GM19099 (cell line): ENCODE measurements around the gene CHST15.

Source experiments
- POLR2A ChIP-seq: IDR thresholded peaks from 3 replicates; pipeline ENCODE4 v1.6.1; 2011; ENCODE audit warnings: low read depth; ENCODE audit not compliant: insufficient read length; ENCODE audit errors: extremely low read depth

CHST15 gene

DNA sequence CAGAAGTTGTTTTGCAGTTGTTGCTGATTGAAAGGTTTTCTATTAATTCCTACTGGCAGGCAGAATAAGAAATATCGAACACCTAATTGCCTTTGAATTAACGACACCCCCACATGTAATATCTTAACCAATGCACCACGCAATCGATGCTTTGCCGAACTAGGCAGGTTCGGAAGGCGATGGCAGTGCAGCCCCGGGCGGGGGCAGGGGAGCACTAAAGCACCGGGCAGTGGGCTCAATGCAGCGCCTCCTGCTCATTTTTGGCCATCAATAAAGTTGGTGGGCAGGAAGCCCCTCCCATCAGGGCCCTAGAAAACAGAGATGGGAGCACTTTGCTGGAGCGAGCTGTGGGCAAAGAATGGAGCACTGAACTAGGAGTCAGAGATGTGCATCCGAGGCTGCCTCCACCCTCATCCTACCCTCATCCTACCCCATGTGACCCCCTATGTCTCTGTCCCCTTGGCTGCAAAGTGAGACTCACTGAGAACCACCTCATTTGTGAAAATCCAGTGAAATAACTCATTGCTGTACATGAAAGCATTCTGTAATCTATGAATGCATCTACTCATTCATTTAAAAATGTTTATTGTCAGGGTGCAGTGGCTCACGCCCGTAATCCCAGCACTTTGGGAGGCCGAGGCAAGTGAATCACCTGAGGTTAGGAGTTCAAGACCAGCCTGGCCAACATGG is 19.6 kb upstream of the CHST15 start:
- TF ChIP-seq POLR2A: no peak

DNA sequence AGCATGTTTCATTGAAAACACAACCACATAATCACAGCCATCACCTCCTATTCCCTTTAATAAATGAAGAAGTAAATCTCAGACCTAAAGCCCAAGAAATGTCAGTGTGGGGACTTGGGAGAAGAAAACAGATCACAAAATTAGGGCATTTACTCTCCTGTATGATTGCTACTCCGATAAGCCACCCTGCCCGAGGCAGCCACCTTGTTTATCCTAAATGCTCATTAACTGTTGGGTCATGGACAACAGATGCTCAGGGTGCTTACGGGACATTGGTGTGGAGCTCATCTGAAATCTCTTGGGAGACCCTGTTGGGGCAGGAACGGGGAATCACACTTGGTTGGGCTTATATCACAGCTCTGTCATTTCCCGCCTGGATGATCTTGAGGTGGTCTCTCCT is 17.5 kb upstream of the CHST15 start:
- TF ChIP-seq POLR2A: no peak

DNA sequence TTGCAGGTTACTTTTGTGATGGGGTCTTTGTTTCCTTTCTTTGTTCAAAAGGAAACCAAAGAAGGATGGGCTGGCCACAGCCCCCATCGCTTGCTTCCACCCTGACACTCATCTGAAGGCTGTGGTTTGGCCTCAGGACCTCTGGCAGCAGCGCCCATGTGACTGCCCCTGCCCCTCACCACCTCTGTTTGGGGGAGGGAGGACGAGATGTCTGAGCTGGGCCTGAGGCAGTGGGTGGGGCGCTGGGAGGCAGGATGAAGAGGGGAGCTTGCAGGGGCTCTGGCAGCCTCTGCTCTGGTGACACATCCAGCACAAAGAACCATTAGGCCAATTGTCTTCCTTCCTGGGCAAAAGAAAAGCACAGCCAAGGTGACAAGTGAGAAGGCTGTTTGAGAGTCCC is 15.9 kb upstream of the CHST15 start:
- no peak for TF ChIP-seq POLR2A

DNA sequence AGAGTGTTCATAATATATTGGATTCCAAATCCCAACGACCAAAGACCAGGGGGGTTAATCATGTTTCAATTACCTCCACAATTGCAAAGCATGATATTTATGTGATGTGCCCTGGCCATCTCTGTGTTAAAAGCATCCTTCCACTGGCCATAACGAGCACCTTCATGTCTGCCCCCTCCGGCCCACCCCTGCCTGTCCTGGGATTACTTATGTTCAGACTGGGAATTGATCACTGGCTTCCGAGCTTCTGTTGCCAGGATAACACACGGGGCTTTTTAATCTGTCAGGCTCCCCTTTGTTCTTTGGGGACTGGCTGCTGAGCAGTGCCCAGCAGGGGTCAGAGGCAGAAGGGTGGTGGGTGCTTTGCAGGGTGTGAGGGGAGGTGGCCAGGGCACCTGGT is 13.7 kb upstream of the CHST15 start:
- no peak for TF ChIP-seq POLR2A

DNA sequence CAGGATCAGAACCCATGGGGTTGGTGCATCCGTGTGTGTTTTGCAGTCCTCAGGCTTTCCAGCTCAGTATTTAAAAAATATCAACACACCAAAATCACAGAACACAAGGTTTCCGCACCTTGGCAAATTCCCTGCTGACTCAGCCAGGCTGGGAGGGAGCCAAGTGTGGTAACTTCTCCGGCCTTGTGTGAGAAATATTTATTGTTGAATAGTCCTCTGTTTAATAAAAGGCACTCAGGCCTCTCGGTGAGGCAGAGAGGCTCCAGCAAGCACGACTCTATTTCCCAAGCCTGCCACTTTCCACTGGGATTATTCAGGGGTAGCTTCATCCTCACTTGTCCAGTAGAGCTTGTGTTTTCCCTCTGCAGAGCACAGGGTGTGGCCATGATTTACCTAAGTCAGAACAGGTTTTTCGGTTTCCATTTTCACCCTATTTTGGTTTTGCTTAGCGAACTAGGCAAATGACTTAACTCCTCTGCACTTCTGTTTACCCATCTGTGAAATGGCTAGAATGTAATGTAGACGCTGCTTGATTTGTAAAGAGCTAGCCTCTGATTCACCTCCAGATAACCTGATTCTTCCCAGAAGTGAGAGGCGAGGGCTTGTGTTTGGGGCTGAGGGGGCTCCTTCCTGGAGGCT is 13.0 kb upstream of the CHST15 start:
- no peak for TF ChIP-seq POLR2A

DNA sequence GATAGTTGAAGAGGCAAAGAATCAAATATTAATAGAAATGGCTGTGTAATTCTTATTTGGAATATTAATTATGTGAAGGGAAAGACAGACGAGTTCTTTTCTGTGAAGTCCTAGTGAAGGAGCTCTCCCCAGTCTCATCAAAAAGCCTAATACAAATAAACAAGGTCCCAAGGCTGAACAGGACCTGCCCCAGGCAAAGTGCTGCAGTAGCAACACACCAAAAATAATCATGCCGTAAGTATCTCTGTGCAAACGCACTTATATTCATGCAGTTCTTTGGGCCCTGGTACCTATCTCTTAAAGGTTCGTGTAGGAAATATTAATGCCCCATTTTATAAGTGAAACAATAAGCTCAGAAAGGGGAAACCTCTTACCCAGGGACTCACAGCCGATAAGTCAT is 12.2 kb upstream of the CHST15 start:
- no peak for TF ChIP-seq POLR2A

DNA sequence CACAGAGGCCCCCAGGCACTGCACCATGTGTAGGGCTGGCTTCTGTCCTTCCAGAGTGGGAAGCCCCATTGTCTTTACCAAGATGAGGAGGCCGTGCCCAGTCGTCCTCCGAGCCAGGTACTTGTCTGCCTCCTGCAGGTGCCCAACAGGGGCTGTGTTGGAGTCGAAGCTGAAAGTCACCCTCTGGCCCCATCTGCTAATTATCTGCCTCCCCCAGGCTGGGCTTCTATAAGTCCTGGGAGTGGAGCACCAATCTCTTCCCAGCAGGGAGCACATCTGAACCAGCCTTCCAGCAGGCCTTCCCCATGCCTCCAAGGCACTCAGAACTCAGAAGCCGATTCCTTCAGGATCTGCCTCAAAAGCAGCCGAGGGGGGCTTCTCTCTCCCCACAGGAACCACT is 11.6 kb upstream of the CHST15 start:
- TF ChIP-seq POLR2A: no peak

DNA sequence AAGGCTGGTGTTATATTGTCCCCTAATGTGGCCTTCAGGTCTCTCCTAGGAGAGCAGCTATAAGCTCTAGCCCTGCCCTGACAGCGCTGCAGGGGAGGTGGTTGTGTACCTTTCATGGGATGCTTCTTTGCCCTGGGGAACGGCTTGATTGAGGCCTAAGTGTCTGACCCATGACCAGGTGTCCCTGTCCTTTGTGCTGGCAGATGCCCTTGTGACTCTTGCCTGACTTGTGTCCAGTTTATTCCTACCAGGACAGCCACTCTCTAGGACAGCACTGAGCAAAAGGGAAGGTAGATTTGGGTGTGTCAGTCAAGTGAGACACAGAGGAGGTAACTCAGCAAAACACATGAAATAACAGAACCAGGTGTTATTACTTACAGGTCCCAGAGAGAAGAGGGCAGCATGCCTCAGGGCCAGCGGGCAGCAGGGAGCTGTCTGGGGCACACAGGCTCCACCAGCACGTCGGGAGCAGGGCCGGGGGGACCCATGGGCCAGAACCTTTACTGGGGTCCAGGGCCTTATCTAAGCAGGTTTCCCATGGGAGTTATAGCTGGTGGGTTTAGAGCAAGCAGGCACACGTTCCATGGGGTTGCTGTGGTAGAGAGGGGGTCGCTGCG is 10.7 kb upstream of the CHST15 start:
- TF ChIP-seq POLR2A: no peak

DNA sequence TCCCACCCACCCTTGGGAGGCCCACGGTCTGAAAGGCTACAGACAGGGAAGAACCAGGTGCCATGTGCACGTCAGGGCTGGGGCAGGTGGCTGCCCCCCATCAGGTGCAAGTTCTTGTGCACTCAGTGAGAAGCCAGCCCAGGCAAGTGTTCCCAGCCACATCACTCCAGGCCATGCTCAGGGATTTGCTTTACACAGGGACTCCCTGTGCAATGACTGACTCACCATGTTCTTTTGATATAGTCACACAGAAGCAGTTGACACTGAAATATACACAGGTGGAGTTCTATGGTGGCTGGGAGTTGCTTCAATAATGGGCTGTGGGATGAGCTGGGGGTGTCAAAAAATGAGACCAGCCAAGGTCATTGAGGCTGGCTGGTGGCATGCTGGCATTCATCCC is 8.0 kb upstream of the CHST15 start:
- TF ChIP-seq POLR2A: no peak

DNA sequence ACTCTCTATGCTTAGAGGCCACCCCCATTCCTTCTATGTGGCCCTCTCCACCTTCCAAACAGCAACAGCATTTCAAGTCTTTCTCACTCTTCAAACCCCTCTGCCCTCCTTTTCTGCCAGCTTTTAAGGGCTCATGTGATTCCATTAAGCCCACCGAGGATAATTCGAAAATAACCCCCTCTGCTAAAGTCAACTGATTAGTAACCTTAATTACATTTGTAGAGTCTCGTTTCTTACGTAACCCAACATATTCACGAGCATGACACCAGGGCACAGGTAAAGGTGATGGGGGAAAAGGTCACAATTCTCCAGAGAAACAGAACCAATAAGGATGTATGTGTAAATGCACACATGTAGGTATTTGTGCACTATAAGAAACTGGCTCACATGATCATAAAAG is 6.7 kb upstream of the CHST15 start:
- no peak for TF ChIP-seq POLR2A

DNA sequence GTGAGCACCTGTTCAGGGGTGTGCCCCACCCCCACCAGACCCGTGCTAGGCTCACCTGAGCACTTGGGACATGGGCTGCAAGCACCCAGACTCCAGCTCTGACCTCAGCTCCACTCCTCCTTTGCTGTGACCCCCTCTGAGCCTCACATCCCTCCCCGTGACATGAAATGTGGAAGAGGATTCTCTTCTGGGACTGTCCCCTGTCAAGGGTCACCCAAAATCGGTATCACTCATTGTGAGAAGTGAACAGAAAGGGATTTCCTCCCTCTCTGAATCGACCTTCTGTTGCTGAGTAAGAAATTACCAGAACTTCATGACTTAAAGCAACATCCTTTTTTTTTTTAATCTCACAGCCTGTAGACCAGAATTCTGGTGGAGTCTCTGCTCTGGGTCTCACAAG is 6.2 kb upstream of the CHST15 start:
- TF ChIP-seq POLR2A: no peak

DNA sequence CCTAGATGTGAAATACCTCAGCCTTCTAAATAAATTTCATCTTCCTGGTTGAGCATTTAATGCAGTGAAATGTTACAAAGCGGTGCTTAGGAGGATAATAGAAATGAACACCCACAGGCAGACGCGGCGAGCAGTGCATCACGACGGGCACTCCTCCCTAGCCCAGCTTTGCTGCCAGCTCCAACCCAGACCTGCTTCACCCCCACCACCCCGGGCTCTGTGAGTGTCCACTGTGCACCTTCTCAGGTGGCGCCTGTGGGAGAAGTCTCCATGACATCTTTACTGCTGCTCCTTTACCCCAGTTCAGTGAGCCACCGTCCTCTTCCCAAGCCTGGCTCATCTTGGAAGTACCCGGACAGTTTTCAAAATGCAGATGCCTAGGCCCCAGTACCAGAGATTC is 5.2 kb upstream of the CHST15 start:
- TF ChIP-seq POLR2A: no peak

DNA sequence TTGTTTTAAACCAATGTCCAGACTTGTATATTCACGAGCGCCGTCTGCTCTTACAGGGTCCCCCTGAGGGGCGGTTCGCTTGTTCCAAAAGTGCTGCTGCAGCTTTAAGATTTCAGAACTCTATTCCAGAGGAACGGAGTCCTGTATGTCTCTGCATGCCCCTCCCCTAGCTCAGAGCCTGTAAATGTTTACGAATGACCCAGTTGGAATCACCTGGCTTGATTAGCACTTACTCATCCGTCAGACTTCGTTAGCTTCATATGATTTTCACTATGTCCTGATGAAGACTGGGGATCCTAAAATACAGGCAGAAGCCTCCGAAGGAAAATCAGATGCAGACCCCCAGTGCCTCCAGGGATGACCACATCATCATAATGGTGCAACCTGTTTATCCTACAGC is 4.5 kb upstream of the CHST15 start:
- no peak for TF ChIP-seq POLR2A

DNA sequence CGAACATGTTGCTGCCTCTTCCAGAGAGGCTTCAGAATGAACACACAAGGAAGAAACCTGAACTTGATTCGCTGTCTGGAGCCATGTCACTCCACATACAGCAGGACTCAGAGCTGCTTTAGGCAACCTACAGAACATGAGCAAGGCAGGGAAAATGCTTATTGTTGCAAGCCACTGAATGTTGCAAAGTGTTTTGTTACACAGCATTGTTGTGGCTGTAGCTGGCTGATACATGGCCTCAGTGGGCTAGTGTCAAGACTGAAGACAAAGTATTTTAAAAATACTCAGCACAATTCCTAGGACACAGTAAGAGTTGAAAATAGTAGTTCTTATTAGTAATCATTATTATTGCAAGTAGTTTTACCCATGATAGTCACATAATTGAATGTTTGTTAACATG is 3.1 kb upstream of the CHST15 start:
- no peak for TF ChIP-seq POLR2A

DNA sequence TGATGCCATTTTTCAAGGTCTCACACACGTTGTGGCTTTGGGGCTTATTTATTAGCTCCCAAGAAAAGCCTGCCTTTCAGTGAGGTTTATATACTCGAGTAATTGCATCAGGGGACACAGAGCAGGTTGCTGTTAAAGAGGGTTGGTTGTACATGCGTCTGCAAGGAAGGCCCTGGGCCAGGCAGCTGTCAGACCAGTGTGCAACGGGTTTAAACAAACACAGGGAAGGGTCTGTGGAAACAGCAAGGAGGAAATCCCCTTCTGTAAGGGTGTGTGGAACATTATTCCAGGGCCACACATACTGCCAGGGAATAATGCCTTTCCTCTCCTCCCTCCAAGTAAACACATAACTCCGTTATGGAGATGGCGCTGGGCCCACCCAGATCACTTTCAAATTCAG is 1.7 kb upstream of the CHST15 start:
- TF ChIP-seq POLR2A: no peak

DNA sequence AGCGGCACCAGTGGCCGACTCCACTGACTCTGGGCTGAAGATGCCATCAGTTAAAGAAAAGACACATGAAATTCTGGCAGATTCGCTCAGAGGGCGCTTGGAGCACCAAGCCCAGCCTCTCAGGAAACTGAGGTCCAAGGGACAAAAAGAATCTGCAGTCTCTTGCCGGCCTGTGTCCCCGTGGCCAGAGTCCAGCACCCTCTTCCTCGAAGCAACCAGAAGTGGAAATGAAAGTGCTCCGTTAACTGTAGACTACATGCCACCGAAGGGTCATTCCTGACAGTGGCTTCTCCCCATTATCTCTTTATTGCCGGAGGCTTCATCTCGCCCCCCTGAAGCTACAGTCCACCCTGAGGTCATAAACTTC is 1.0 kb upstream of the CHST15 start:
- no peak for TF ChIP-seq POLR2A
